AG09309 (cell line): ENCODE measurements around the gene SHC4.
"Not testable (repeated sequence)": the region's sequence is repeated elsewhere in the genome, so short reads cannot be mapped to it uniquely, and the experiment has no call there.

Experiments used
- DNase-seq: peaks from one replicate; pipeline ENCODE4 v3.0.0-alpha.2; 2010; ENCODE audit warnings: low read depth
- H3K4me3 ChIP-seq: 2 replicates; pipeline ENCODE4 v1.5.1; 2011; ENCODE audit warnings: mild to moderate bottlenecking, low read depth, low read length, moderate library complexity; ENCODE audit not compliant: control insufficient read depth
- TF ChIP-seq, protein P1 (sequence below): IDR thresholded peaks from 2 replicates; pipeline ENCODE4 v1.5.1; 2011; ENCODE audit warnings: mild to moderate bottlenecking, low read depth, low read length, inconsistent platforms; ENCODE audit not compliant: insufficient read depth, control insufficient read depth; ENCODE audit errors: missing control alignments

Gene SHC4

GRCh38 chr15:48916721-48917120 lies 47.0 kb downstream of the SHC4 start:
- no peak overlapping the region for H3K4me3 ChIP-seq
- TF ChIP-seq, protein P1, sequence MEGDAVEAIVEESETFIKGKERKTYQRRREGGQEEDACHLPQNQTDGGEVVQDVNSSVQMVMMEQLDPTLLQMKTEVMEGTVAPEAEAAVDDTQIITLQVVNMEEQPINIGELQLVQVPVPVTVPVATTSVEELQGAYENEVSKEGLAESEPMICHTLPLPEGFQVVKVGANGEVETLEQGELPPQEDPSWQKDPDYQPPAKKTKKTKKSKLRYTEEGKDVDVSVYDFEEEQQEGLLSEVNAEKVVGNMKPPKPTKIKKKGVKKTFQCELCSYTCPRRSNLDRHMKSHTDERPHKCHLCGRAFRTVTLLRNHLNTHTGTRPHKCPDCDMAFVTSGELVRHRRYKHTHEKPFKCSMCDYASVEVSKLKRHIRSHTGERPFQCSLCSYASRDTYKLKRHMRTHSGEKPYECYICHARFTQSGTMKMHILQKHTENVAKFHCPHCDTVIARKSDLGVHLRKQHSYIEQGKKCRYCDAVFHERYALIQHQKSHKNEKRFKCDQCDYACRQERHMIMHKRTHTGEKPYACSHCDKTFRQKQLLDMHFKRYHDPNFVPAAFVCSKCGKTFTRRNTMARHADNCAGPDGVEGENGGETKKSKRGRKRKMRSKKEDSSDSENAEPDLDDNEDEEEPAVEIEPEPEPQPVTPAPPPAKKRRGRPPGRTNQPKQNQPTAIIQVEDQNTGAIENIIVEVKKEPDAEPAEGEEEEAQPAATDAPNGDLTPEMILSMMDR = no peak
- DNase-seq = no peak

DNA sequence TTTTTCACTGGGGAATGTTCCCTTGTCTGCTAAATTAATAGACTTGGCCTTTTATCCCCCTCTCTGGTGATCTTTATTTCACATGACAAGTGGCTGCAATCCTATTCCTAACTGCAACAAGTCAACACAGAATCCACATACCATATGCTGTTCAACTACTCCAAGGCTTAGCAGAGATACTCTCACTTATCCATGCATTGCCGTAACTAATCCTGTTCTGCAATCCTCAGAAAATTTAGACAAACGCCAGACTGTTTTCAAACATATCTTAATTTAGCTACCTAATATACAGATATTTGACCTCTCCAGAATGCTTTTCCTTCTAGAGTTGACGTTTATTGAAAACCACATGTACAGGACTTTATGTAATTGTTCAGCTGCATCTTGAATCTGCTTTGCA lies 47.9 kb downstream of the SHC4 start:
- no peak overlapping the region for H3K4me3 ChIP-seq
- no peak for DNase-seq
- TF ChIP-seq, protein P1 = no peak

GRCh38 chr15:48914717-48915116 lies 49.0 kb downstream of the SHC4 start:
- H3K4me3 ChIP-seq = no peak overlapping the region
- TF ChIP-seq, protein P1 = no peak
- DNase-seq = no peak

DNA sequence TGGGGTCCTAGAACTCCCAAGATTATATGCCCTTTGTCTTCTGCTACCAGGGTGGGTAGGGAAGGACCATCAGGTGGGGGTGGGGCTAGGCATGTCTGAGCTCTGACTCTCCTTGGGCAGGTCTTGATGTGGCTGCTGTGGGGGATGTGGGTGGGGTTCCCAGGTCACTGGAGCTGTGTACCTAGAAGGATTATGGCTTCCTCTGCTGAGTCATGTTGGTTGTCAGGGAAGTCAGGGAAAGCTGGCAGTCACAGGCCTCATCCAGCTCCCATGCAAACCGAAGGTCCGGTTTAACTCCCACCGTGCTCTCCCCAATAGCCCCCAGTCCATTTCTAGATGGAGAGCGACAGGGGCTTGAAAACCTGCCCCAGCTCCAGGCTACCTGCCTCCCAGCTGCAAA lies 50.6 kb downstream of the SHC4 start:
- TF ChIP-seq, protein P1 = no peak
- no peak overlapping the region for H3K4me3 ChIP-seq
- DNase-seq = no peak

GRCh38 chr15:48910554-48910953 lies 53.2 kb downstream of the SHC4 start:
- DNase-seq, H3K4me3 ChIP-seq: not testable (repeated sequence)

GRCh38 chr15:48909313-48909712 lies 54.4 kb downstream of the SHC4 start:
- not testable (repeated sequence) for DNase-seq, H3K4me3 ChIP-seq

DNA sequence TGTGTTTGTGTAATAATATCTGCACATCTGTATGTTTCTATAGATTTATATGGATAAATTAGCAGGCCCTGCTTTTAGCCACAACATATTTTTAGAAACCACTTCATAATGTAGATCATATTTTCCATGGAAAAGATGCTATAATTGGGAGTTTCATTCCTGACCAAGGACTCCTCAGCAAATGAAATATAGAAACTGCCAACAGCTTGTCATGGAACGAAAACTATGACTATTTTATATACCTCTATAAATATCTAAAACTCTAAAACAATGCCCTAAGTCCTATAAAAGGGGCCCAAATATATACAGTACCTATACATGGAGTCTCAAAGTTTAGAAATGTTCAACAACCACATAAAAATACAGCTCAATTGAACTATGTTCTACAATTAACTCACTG lies 57.9 kb downstream of the SHC4 start:
- TF ChIP-seq, protein P1 = no peak
- no peak for DNase-seq
- H3K4me3 ChIP-seq = no peak overlapping the region

DNA sequence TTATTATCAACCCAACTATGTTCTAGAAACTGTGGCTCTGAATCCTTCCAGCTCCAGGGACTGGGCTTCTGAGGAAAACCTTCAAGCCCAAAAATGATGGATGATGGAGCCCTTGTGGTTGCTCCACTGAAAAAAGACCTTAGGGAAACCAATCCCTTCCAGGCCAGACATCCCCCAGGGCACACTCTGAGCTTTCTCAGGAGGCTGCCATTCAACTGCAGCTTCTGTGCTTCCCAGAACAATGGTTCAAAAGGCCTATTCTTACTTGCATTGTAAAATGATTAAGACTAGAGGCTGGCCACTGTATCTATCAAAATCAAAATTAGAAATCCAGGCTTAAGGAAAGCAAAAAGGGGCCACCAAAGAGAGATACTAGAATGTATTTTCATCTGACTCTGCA lies 58.5 kb downstream of the SHC4 start:
- no peak overlapping the region for H3K4me3 ChIP-seq
- DNase-seq = no peak
- TF ChIP-seq, protein P1 = no peak
